SK-N-SH treated with all-trans-retinoic acid at 6 μM for 48 hours (cell line): ENCODE results near the gene PXK.

Source experiments
- ATAC-seq: fragments of 200-7000 bp; cut with Tn5 transposase; 3 replicates; pipeline ENCODE4 v1.9.1; 2020; ENCODE audit warnings: mild to moderate bottlenecking, moderate library complexity
- ARNTL ChIP-seq: fragments of 450-650 bp; formaldehyde crosslinking; IDR thresholded peaks from 2 replicates; pipeline ENCODE4 v1.5.0; 2020; ENCODE audit warnings: low read depth, mild to moderate bottlenecking, moderate library complexity, borderline replicate concordance
- BACH2 ChIP-seq: fragments of 250-450 bp; sonication (Bioruptor Pico); IDR thresholded peaks from 2 replicates; pipeline ENCODE4 v1.9.0; 2021; ENCODE audit warnings: mild to moderate bottlenecking, borderline replicate concordance
- CREB5 ChIP-seq: fragments of 250-450 bp; sonication (Bioruptor Pico); IDR thresholded peaks from 2 replicates; pipeline ENCODE4 v1.5.1; 2020; ENCODE audit warnings: low read depth, mild to moderate bottlenecking, moderate library complexity
- CSDC2 ChIP-seq: fragments of 250-450 bp; sonication (Bioruptor Pico); IDR thresholded peaks from 2 replicates; pipeline ENCODE4 v1.5.0; 2020; ENCODE audit warnings: mild to moderate bottlenecking, moderate library complexity
- GLIS3 ChIP-seq: fragments of 250-450 bp; sonication (Bioruptor Pico); IDR thresholded peaks from 2 replicates; pipeline ENCODE4 v1.5.0; 2020; ENCODE audit warnings: mild to moderate bottlenecking, moderate library complexity
- ISL1 ChIP-seq: fragments of 250-450 bp; sonication (Bioruptor Pico); IDR thresholded peaks from 2 replicates; pipeline ENCODE4 v2.1.2; 2022; ENCODE audit warnings: mild to moderate bottlenecking, moderate library complexity
- OSR1 ChIP-seq: fragments of 250-450 bp; sonication (Bioruptor Pico); IDR thresholded peaks from 2 replicates; pipeline ENCODE4 v1.8.0; 2022; ENCODE audit warnings: moderate library complexity, mild to moderate bottlenecking, inconsistent platforms
- PATZ1 ChIP-seq: fragments of 250-450 bp; sonication (Bioruptor Pico); IDR thresholded peaks from 2 replicates; pipeline ENCODE4 v1.8.0; 2020; ENCODE audit warnings: mild to moderate bottlenecking, moderate library complexity, borderline replicate concordance
- PPARA ChIP-seq: fragments of 250-450 bp; sonication (Bioruptor Pico); IDR thresholded peaks from 2 replicates; pipeline ENCODE4 v1.5.0; 2020; ENCODE audit warnings: mild to moderate bottlenecking, borderline replicate concordance
- RARB ChIP-seq: fragments of 250-450 bp; sonication (Bioruptor Pico); IDR thresholded peaks from 2 replicates; pipeline ENCODE4 v1.8.0; 2021; ENCODE audit warnings: mild to moderate bottlenecking, moderate library complexity
- SNAI2 ChIP-seq: fragments of 250-450 bp; sonication (Bioruptor Pico); IDR thresholded peaks from 2 replicates; pipeline ENCODE4 v1.5.0; 2020; ENCODE audit warnings: mild to moderate bottlenecking, moderate library complexity
- TCF4 ChIP-seq: fragments of 250-450 bp; sonication (Bioruptor Pico); IDR thresholded peaks from 2 replicates; pipeline ENCODE4 v1.8.0; 2021; ENCODE audit warnings: mild to moderate bottlenecking, moderate library complexity, borderline replicate concordance
- TOX ChIP-seq: fragments of 250-450 bp; sonication (Bioruptor Pico); IDR thresholded peaks from 2 replicates; pipeline ENCODE4 v1.8.0; 2021; ENCODE audit warnings: mild to moderate bottlenecking, moderate library complexity, borderline replicate concordance
- TSHZ2 ChIP-seq: fragments of 250-450 bp; sonication (Bioruptor Pico); IDR thresholded peaks from 2 replicates; pipeline ENCODE4 v1.5.0; 2020; ENCODE audit warnings: mild to moderate bottlenecking, moderate library complexity
- ZC3H10 ChIP-seq: fragments of 250-450 bp; sonication (Bioruptor Pico); IDR thresholded peaks from 2 replicates; pipeline ENCODE4 v1.5.1; 2021; ENCODE audit warnings: mild to moderate bottlenecking, moderate library complexity
- ZFP3 ChIP-seq: fragments of 250-450 bp; sonication (Bioruptor Pico); IDR thresholded peaks from 2 replicates; pipeline ENCODE4 v1.5.0; 2020; ENCODE audit warnings: mild to moderate bottlenecking, moderate library complexity
- ZFP30 ChIP-seq: fragments of 450-650 bp; formaldehyde crosslinking; IDR thresholded peaks from 2 replicates; pipeline ENCODE4 v1.5.0; 2022; ENCODE audit warnings: mild to moderate bottlenecking, moderate library complexity
- ZNF565 ChIP-seq: fragments of 450-650 bp; formaldehyde crosslinking; conservative IDR thresholded peaks from 2 replicates; pipeline ENCODE4 v1.5.0; 2020; ENCODE audit warnings: low read depth, mild to moderate bottlenecking, moderate library complexity
- ZNF70 ChIP-seq: fragments of 450-650 bp; formaldehyde crosslinking; IDR thresholded peaks from 2 replicates; pipeline ENCODE4 v1.5.0; 2020; ENCODE audit warnings: mild to moderate bottlenecking, moderate library complexity
- ZNF8 ChIP-seq: fragments of 450-650 bp; formaldehyde crosslinking; IDR thresholded peaks from 2 replicates; pipeline ENCODE4 v1.5.0; 2020; ENCODE audit warnings: mild to moderate bottlenecking, moderate library complexity

The PXK gene

DNA sequence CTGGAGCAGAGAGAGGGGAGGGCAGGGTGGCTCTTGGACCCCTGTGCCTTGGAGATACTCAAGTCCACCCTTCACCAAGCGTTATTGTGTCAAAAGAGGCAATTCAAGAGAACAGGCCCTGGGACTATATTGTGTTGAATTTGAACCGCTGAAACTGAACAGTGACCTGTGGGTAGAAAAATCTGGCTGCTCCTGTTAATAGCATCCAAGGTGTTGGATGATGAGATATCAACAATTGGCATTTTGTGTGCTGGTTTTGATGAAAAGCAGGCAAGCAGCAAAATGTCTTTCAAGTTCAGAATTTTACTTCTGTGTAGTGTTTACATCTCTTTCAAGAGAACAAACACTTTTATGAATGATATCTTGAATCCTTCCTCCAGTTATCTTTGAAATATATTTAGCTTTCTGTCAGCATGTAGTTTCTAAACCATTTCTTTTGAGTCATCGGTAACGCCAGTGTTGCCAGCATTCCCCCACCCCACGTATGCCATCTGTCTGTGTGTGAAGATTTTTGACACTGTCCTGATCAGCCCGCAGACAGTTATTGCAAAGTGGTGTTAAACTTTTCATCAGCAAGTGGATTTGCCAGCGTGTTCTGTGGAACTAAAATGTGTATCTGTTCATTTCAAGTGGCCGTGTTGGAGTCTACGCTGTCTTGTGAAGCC is 66.1 kb downstream of the PXK start:
- TF ChIP-seq ISL1 (CRISPR knock-in tag) (no peak), ZFP3 (CRISPR knock-in tag) (no peak), ZC3H10 (CRISPR knock-in tag) (no peak), PPARA (CRISPR knock-in tag) (no peak), PATZ1 (CRISPR knock-in tag) (no peak)
- no peak for ATAC-seq

GRCh38 chr3:58403513-58404109 is 70.9 kb downstream of the PXK start:
- no peak for ATAC-seq
- TF ChIP-seq PPARA (CRISPR knock-in tag) (no peak), PATZ1 (CRISPR knock-in tag) (no peak), ZFP3 (CRISPR knock-in tag) (no peak), ZNF8 (CRISPR knock-in tag) (no peak), OSR1 (CRISPR knock-in tag) (no peak), RARB (no peak), TOX (CRISPR knock-in tag) (no peak), ARNTL (no peak), TSHZ2 (CRISPR knock-in tag) (no peak), BACH2 (CRISPR knock-in tag) (no peak), GLIS3 (no peak), CREB5 (no peak), ZNF70 (no peak), ZFP30 (CRISPR knock-in tag) (no peak), CSDC2 (CRISPR knock-in tag) (no peak), ISL1 (CRISPR knock-in tag) (no peak), ZNF565 (CRISPR knock-in tag) (no peak), TCF4 (CRISPR knock-in tag) (no peak), SNAI2 (no peak), ZC3H10 (CRISPR knock-in tag) (no peak)

- ATAC-seq = peak; percentile 80
- TF ChIP-seq ISL1 (CRISPR knock-in tag) (peak; percentile 13; the same call in 1 of the 2 replicates), CREB5 (0 out of 2 replicates have a peak, but pooled peaks have one; percentile 17), ZFP3 (CRISPR knock-in tag) (0 out of 2 replicates have a peak, but pooled peaks have one; percentile 22), PPARA (CRISPR knock-in tag) (no peak)
These were observed 71.7 kb downstream of the PXK start for GRCh38 chr3:58404396-58404795.
